ENCODE measurements around the gene PRKCE.

PRKCE gene

DNA sequence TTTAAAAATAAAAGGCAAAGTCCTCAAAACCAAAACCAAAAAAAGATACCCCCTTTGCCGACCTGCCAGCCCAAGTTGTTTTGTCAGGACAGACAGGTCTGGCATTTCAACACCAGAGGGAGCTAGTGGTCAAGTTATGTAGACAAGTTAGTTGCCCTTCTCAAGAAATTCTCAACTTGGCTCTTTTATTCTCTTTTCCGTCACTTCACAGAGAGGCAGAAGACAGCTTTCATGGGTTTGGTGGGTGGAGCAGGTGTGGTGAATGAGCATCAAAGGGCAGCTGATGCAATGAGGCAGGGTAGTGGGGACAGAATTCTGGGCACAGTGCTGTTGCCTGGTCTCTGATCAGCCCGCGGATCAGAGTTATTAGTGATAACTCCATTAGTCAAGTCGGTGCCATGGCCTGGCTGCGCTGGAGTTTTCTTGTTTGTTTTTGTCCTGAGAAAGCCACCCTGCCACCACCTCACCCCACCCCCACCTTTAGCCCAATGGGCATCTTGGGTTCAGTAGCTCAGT, 342.1 kb downstream of the PRKCE start:
- in situ Hi-C loops (cut with HindIII; ENCODE audit: low pct_ligation_motif_present, low sequenced_read_pairs) = no loop called here
- H3K36me3 ChIP-seq (replicated peaks) = no peaks in the 10 kb centered on the region
- TF ChIP-seq, protein P1, sequence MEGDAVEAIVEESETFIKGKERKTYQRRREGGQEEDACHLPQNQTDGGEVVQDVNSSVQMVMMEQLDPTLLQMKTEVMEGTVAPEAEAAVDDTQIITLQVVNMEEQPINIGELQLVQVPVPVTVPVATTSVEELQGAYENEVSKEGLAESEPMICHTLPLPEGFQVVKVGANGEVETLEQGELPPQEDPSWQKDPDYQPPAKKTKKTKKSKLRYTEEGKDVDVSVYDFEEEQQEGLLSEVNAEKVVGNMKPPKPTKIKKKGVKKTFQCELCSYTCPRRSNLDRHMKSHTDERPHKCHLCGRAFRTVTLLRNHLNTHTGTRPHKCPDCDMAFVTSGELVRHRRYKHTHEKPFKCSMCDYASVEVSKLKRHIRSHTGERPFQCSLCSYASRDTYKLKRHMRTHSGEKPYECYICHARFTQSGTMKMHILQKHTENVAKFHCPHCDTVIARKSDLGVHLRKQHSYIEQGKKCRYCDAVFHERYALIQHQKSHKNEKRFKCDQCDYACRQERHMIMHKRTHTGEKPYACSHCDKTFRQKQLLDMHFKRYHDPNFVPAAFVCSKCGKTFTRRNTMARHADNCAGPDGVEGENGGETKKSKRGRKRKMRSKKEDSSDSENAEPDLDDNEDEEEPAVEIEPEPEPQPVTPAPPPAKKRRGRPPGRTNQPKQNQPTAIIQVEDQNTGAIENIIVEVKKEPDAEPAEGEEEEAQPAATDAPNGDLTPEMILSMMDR (IDR thresholded peaks at IDR 0.05; ENCODE audit: low read depth, low read length, missing control alignments) = peak; percentile 87
- no peaks in the 10 kb centered on the region for H3K27me3 ChIP-seq (replicated peaks)
- peak; percentile 76 for DNase-seq
- no peak overlapping the region for H3K27ac ChIP-seq
- no peak overlapping the region for H3K4me3 ChIP-seq (ENCODE audit: low read depth, low read length)

DNA sequence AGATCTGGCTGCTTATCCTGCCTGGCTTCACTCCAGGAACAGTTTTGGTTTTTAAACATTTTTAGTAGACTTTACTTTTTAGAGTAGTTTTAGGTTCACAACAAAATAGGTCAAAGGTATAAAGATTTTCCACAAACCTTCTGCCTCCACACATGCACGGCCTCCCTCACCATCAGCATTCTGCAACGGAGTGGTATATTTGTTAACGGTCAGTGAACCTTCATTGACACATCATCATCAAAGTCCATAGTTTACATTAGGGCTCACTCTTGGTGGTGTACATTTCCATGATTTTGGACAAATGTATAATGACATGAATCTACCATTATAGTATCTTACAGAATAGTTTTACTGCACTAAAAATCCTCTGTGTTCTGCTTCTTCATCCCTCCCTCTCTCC, 342.6 kb downstream of the PRKCE start:
- Histone ChIP-seq H3K4me3 (ENCODE audit: low read depth, low read length) (no peak overlapping the region), H3K27ac (no peak overlapping the region), H3K36me3 (replicated peaks) (no peaks in the 10 kb centered on the region), H3K27me3 (replicated peaks) (no peaks in the 10 kb centered on the region)
- TF ChIP-seq, protein P1 (IDR thresholded peaks at IDR 0.05; ENCODE audit: low read depth, low read length, missing control alignments) = no peak
- DNase-seq = no peak
- in situ Hi-C loops (cut with HindIII; ENCODE audit: low pct_ligation_motif_present, low sequenced_read_pairs) = no loop called here

DNA sequence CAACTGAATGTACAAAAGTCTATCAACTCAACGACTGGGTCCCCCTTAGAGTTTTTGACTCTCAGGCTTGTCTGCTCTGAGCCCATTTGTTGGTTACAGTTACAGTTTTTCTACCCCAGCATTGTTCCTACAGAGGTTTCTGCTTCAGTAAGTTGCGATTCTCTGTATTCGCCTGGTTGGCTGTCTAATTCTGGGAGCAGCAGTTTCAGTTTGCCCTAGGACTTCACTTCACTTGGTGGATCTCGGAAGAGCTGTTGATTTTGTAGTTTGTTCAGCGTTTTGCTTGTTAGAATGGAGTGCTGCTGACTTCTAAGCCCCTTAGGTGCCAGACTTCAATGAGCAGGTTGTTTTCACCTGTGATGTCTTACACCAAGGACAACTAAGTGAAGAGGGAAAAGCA, 349.2 kb downstream of the PRKCE start:
- TF ChIP-seq, protein P1 (IDR thresholded peaks at IDR 0.05; ENCODE audit: low read depth, low read length, missing control alignments) = no peak
- no peaks in the 10 kb centered on the region for H3K36me3 ChIP-seq (replicated peaks)
- H3K27me3 ChIP-seq (replicated peaks) = no peaks in the 10 kb centered on the region
- H3K4me3 ChIP-seq (ENCODE audit: low read depth, low read length) = no peak overlapping the region
- H3K27ac ChIP-seq = no peak overlapping the region
- in situ Hi-C loops (cut with HindIII; ENCODE audit: low pct_ligation_motif_present, low sequenced_read_pairs) = no loop called here
- no peak for DNase-seq

DNA sequence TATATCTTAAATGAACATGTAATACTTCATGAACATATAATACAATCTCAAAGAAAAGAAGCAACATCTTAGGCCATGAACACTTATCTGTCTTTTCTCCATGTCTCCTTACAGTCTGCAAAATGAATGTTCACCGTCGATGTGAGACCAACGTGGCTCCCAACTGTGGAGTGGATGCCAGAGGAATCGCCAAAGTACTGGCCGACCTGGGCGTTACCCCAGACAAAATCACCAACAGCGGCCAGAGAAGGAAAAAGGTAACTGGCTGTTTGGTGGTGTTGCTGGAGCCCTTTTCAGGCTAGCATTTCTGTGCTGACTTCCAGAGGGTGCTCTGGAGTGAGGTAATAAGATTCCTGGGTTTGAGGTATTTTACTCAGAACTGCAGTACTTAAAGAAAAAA, 349.8 kb downstream of the PRKCE start:
- in situ Hi-C loops (cut with HindIII; ENCODE audit: low pct_ligation_motif_present, low sequenced_read_pairs) = no loop called here
- no peak overlapping the region for H3K4me3 ChIP-seq (ENCODE audit: low read depth, low read length)
- TF ChIP-seq, protein P1 (IDR thresholded peaks at IDR 0.05; ENCODE audit: low read depth, low read length, missing control alignments) = no peak
- no peaks in the 10 kb centered on the region for H3K36me3 ChIP-seq (replicated peaks)
- H3K27ac ChIP-seq = no peak overlapping the region
- DNase-seq = no peak
- H3K27me3 ChIP-seq (replicated peaks) = no peaks in the 10 kb centered on the region

DNA sequence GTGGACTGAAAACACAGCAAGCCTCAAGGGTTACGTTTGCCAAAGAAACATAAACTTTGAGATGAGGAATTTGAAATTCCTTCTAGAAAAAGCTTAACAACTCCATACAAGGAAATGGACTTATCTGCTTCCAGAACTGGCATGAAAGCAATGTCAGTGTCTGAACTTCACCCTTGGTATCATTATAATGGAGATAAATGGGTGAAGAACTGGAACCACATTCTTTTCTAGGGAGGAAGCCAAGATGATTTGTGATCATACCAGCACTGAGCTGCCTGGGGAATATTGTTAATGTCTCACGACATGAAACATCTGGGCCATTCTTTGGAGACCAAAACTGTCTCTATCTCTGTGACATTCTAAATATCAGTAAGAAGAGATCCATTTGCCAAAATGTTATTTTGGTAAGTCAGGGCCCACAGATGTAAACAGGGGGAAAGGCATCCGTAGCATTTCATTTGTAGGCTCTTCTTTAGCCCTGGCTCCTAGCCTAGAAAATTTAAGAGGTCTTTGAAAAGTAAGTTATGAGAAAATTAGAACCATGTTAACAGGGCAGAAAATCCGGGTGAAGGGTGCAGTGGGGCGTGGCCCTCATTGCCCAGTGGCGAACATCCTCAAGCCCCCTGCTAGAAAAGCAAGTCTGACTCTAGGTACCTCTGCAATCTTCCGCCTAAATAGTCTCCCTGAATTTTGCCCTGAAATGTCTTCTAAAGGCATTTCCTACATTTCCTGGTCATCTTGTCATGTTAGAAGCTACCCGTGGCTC, 350.4 kb downstream of the PRKCE start:
- TF ChIP-seq, protein P1 (IDR thresholded peaks at IDR 0.05; ENCODE audit: low read depth, low read length, missing control alignments) = no peak
- Histone ChIP-seq H3K4me3 (ENCODE audit: low read depth, low read length) (no peak overlapping the region), H3K36me3 (replicated peaks) (no peaks in the 10 kb centered on the region), H3K27ac (peak overlapping the region; percentile 61), H3K27me3 (replicated peaks) (no peaks in the 10 kb centered on the region)
- DNase-seq = no peak
- in situ Hi-C loops (cut with HindIII; ENCODE audit: low pct_ligation_motif_present, low sequenced_read_pairs) = no loop called here

DNA sequence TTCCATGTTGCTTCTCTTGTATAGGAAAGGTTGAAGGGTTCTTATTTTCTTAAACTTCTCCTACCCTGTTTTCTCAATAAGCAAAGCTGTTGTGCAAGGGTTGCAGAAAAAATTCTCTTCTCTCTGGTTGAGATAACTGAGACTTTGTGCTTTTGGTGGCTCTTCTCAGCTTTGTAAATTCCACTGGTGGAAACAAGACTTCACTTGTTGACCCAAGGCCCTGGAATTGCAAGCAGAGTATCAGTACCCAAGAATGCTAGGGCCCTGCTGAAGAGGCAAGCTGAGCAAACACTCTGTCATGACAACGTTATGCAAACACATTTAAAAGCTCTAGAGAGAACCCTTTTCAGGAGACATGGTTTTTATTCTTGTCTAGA, 351.0 kb downstream of the PRKCE start:
- in situ Hi-C loops (cut with HindIII; ENCODE audit: low pct_ligation_motif_present, low sequenced_read_pairs) = no loop called here
- DNase-seq = peak; percentile 74
- TF ChIP-seq, protein P1 (IDR thresholded peaks at IDR 0.05; ENCODE audit: low read depth, low read length, missing control alignments) = no peak
- no peaks in the 10 kb centered on the region for H3K27me3 ChIP-seq (replicated peaks)
- H3K27ac ChIP-seq = peak overlapping the region; percentile 61
- H3K4me3 ChIP-seq (ENCODE audit: low read depth, low read length) = no peak overlapping the region
- no peaks in the 10 kb centered on the region for H3K36me3 ChIP-seq (replicated peaks)
